Effector CD8-positive, alpha-beta T cell (primary cell): ENCODE data around the gene RAD23B.
"Not testable (repeated sequence)": the region's sequence is repeated elsewhere in the genome, so short reads cannot be mapped to it uniquely, and the experiment has no call there.

Experiments used
- DNase-seq: peaks from one replicate; lab custom pipeline; 2025; lab: John Stamatoyannopoulos, UW

Gene RAD23B

GRCh38 chr9:107292821-107293542 lies 9.9 kb downstream of the RAD23B start:
- DNase-seq: no peak

- DNase-seq: no peak
Observed at GRCh38 chr9:107293543-107294085, 10.5 kb downstream of the RAD23B start.

GRCh38 chr9:107294756-107295155 lies 11.7 kb downstream of the RAD23B start:
- no peak for DNase-seq

GRCh38 chr9:107295995-107296394 lies 12.9 kb downstream of the RAD23B start:
- DNase-seq: no peak

- DNase-seq: not testable (repeated sequence)
Observed at GRCh38 chr9:107296592-107296991, 13.5 kb downstream of the RAD23B start.

- no peak for DNase-seq
Observed at GRCh38 chr9:107299437-107299836, 16.4 kb downstream of the RAD23B start.

- DNase-seq: no peak
Observed at GRCh38 chr9:107306308-107306707, 23.2 kb downstream of the RAD23B start.

GRCh38 chr9:107307331-107307730 lies 24.3 kb downstream of the RAD23B start:
- no peak for DNase-seq

- no peak for DNase-seq
Observed at GRCh38 chr9:107308461-107308860, 25.4 kb downstream of the RAD23B start.

- DNase-seq: no peak
Observed at GRCh38 chr9:107309271-107309670, 26.2 kb downstream of the RAD23B start.

GRCh38 chr9:107312376-107313050 lies 29.4 kb downstream of the RAD23B start:
- no peak for DNase-seq

- DNase-seq: no peak
Observed at GRCh38 chr9:107313555-107314096, 30.5 kb downstream of the RAD23B start.

- no peak for DNase-seq
Observed at GRCh38 chr9:107314763-107315162, 31.7 kb downstream of the RAD23B start.

- no peak for DNase-seq
Observed at GRCh38 chr9:107316795-107317661, 33.9 kb downstream of the RAD23B start.

- no peak for DNase-seq
Observed at GRCh38 chr9:107322643-107323042, 39.6 kb downstream of the RAD23B start.

GRCh38 chr9:107323836-107324585 lies 40.9 kb downstream of the RAD23B start:
- DNase-seq: no peak

GRCh38 chr9:107325842-107326241 lies 42.8 kb downstream of the RAD23B start:
- no peak for DNase-seq

GRCh38 chr9:107328510-107328909 lies 45.4 kb downstream of the RAD23B start:
- no peak for DNase-seq

- DNase-seq: no peak
Observed at GRCh38 chr9:107330420-107330819, 47.3 kb downstream of the RAD23B start.

GRCh38 chr9:107332883-107333282 lies 49.8 kb downstream of the RAD23B start:
- no peak for DNase-seq

GRCh38 chr9:107333363-107333762 lies 50.3 kb downstream of the RAD23B start:
- no peak for DNase-seq
